Liver (tissue), 3 donors: ENCODE data around the gene GYG2.

Experiments
- JUND ChIP-seq, 2 donors: IDR thresholded peaks; 2 replicates each; pipeline ENCODE4 v1.6.1; 2016; ENCODE audit warnings: antibody characterized with exemption in 2 of 2
- TAF1 ChIP-seq: conservative IDR thresholded peaks from 2 replicates; pipeline ENCODE4 v1.6.1; 2016; ENCODE audit warnings: antibody characterized with exemption, mild to moderate bottlenecking
- TF ChIP-seq, protein P1 (sequence below): fragments of 150-350 bp; IDR thresholded peaks from 2 replicates; pipeline ENCODE4 v1.5.1; 2017; ENCODE audit warnings: improper control_type of control experiment, low read depth, low read length; ENCODE audit not compliant: missing input control
- donor health status: healthy.
- donor health status: healthy.

DNA sequence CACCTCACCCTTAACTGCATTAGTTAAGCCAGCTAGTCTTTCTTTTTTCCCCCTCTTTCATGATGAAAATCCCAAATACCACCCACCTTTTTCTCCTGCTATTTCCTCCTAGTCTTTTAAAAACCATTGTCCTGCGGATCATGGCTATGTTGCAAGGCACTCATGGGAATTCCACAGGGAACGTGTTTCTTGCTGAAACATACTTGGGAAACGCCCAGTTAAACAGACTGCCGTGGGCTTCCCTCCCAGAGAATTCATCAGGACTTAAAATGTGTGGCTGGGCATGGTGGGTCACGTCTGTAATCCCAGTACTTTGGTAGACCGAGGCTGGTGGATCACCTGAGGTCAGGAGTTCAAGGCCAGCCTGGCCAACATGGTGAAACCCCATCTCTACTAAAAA lies 44.7 kb upstream of the GYG2 start:
- TF ChIP-seq, protein P1, sequence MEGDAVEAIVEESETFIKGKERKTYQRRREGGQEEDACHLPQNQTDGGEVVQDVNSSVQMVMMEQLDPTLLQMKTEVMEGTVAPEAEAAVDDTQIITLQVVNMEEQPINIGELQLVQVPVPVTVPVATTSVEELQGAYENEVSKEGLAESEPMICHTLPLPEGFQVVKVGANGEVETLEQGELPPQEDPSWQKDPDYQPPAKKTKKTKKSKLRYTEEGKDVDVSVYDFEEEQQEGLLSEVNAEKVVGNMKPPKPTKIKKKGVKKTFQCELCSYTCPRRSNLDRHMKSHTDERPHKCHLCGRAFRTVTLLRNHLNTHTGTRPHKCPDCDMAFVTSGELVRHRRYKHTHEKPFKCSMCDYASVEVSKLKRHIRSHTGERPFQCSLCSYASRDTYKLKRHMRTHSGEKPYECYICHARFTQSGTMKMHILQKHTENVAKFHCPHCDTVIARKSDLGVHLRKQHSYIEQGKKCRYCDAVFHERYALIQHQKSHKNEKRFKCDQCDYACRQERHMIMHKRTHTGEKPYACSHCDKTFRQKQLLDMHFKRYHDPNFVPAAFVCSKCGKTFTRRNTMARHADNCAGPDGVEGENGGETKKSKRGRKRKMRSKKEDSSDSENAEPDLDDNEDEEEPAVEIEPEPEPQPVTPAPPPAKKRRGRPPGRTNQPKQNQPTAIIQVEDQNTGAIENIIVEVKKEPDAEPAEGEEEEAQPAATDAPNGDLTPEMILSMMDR, result no peak
- TF ChIP-seq JUND (IDR thresholded peaks at IDR 0.05) (no peak), TAF1 (no peak)
